Measurements from ENCODE around the gene CKAP5.

Gene CKAP5

GRCh38 chr11:46693597-46694012 is 152.5 kb downstream of the CKAP5 start:
- no peak overlapping the region for H3K4me3 ChIP-seq (ENCODE audit: low read depth, low read length)
- TF ChIP-seq CTCF (IDR thresholded peaks at IDR 0.05; ENCODE audit: low read depth, low read length) = no peak

All from WI38 (cell line).